HG02938 (cell line): Measurements from ENCODE around the gene LCK.

Source experiments
- ATAC-seq: cut with Tn5 transposase; IDR thresholded peaks from one replicate; pipeline ENCODE4 v1.9.1; 2021; ENCODE audit warnings: mild to moderate bottlenecking, moderate library complexity; ENCODE audit not compliant: unreplicated experiment

LCK gene

GRCh38 chr1:32250893-32251716, at the start of gene LCK:
TSS of gene LCK (plus strand) at chr1:32251265. CDS start at chr1:32274330, 23,065 bp downstream.
- no peak for ATAC-seq

- ATAC-seq = no peak
Observed at GRCh38 chr1:32204943-32205361, 46.1 kb upstream of the LCK start.

- ATAC-seq = no peak
Observed at GRCh38 chr1:32205401-32206370, 45.4 kb upstream of the LCK start, which contains the start of gene IQCC. TSS of gene IQCC (plus strand) at chr1:32205671. CDS start at chr1:32205682, 11 bp downstream.

- no peak for ATAC-seq
Observed at GRCh38 chr1:32208469-32208868, 42.6 kb upstream of the LCK start.

GRCh38 chr1:32208891-32209328, 42.2 kb upstream of the LCK start, which contains the start of gene DCDC2B:
TSS of gene DCDC2B (plus strand) at chr1:32209089. CDS start at chr1:32209094, 5 bp downstream.
- no peak for ATAC-seq

- no peak for ATAC-seq
Observed at GRCh38 chr1:32215629-32216480, 35.2 kb upstream of the LCK start.

- no peak for ATAC-seq
Observed at GRCh38 chr1:32216566-32216965, 34.5 kb upstream of the LCK start.

- no peak for ATAC-seq
Observed at GRCh38 chr1:32219022-32219421, 32.0 kb upstream of the LCK start.

GRCh38 chr1:32220746-32221580, 30.1 kb upstream of the LCK start:
- no peak for ATAC-seq

- no peak for ATAC-seq
Observed at GRCh38 chr1:32221581-32221979, 29.5 kb upstream of the LCK start.

- peak; percentile 82 for ATAC-seq
Observed at GRCh38 chr1:32221980-32222755, 28.9 kb upstream of the LCK start, which contains the start of the genes EIF3I and TMEM234. TSS of gene EIF3I (plus strand) at chr1:32222407. CDS start at chr1:32222442, 35 bp downstream. TSS of gene TMEM234 (minus strand) at chr1:32222353. CDS start at chr1:32222322, 31 bp downstream.

- ATAC-seq = no peak
Observed at GRCh38 chr1:32223683-32224082, 27.4 kb upstream of the LCK start.

- no peak for ATAC-seq
Observed at GRCh38 chr1:32224285-32224684, 26.8 kb upstream of the LCK start.

- no peak for ATAC-seq
Observed at GRCh38 chr1:32228771-32229170, 22.3 kb upstream of the LCK start.

GRCh38 chr1:32231843-32232432, 19.1 kb upstream of the LCK start:
- ATAC-seq = no peak

GRCh38 chr1:32232558-32233304, 18.3 kb upstream of the LCK start:
- no peak for ATAC-seq

- ATAC-seq = no peak
Observed at GRCh38 chr1:32234792-32235191, 16.3 kb upstream of the LCK start.
